H9 (cell line): ENCODE measurements around the gene MTURN. TPM values are rescaled to one million over a fixed set of nuclear protein-coding genes. Genes with fewer than 3 reads are reported as not detected.
A peak's percentile ranks its signal among the peaks of the same experiment; 100 is the strongest.

Source experiments
- DNase-seq: peaks from one replicate; pipeline ENCODE4 v3.0.0-alpha.2; 2017
- H2AFZ ChIP-seq: one replicate; pipeline ENCODE4 v1.6.1; 2013; ENCODE audit warnings: mild to moderate bottlenecking, low read length, control low read depth, moderate library complexity
- H2AK5ac ChIP-seq: 2 replicates; pipeline ENCODE4 v1.6.1; 2013; ENCODE audit warnings: low read length, control low read depth, mixed read lengths; ENCODE audit not compliant: insufficient read length
- H2BK120ac ChIP-seq: one replicate; pipeline ENCODE4 v1.6.1; 2013; ENCODE audit warnings: low read depth, mild to moderate bottlenecking, low read length, control low read depth, inconsistent platforms; ENCODE audit not compliant: poor library complexity, severe bottlenecking
- H2BK12ac ChIP-seq: 2 replicates; pipeline ENCODE4 v1.6.1; 2013; ENCODE audit warnings: low read length, control low read depth, mixed read lengths, low read depth; ENCODE audit not compliant: insufficient read length
- H2BK15ac ChIP-seq: 2 replicates; pipeline ENCODE4 v1.6.1; 2013; ENCODE audit warnings: low read depth, low read length, control low read depth
- H2BK20ac ChIP-seq: one replicate; pipeline ENCODE4 v1.6.1; 2013; ENCODE audit warnings: low read depth, mild to moderate bottlenecking, low read length, control low read depth, inconsistent platforms; ENCODE audit not compliant: poor library complexity, severe bottlenecking
- H2BK5ac ChIP-seq: 2 replicates; pipeline ENCODE4 v1.6.1; 2013; ENCODE audit warnings: low read length, control low read depth, mixed read lengths; ENCODE audit not compliant: insufficient read length
- H3K14ac ChIP-seq: 2 replicates; pipeline ENCODE4 v1.6.1; 2013; ENCODE audit warnings: low read length, control low read depth; ENCODE audit not compliant: insufficient read depth
- H3K18ac ChIP-seq: 2 replicates; pipeline ENCODE4 v1.6.1; 2013; ENCODE audit warnings: low read depth, mild to moderate bottlenecking, mixed read lengths, low read length, control low read depth; ENCODE audit not compliant: insufficient read length
- H3K23ac ChIP-seq: 2 replicates; pipeline ENCODE4 v1.6.1; 2013; ENCODE audit warnings: low read length, control low read depth, mixed read lengths, low read depth; ENCODE audit not compliant: insufficient read length
- H3K23me2 ChIP-seq: 2 replicates; pipeline ENCODE4 v1.6.1; 2013; ENCODE audit warnings: low read depth, mild to moderate bottlenecking, mixed read lengths, low read length, control low read depth; ENCODE audit not compliant: insufficient read length, poor library complexity, severe bottlenecking
- H3K27ac ChIP-seq: 2 replicates; pipeline ENCODE4 v1.5.1; 2013; ENCODE audit warnings: low read length, control low read depth, mixed read lengths, low read depth; ENCODE audit not compliant: insufficient read length
- H3K27me3 ChIP-seq: 2 replicates; pipeline ENCODE4 v1.6.1; 2013; ENCODE audit warnings: low read length, control low read depth, inconsistent platforms; ENCODE audit not compliant: insufficient read depth
- H3K4ac ChIP-seq: 2 replicates; pipeline ENCODE4 v1.6.1; 2013; ENCODE audit warnings: low read depth, mild to moderate bottlenecking, control low read depth, inconsistent platforms, low read length, moderate library complexity
- H3K4me1 ChIP-seq: 2 replicates; pipeline ENCODE4 v1.6.1; 2013; ENCODE audit warnings: low read length, control low read depth, inconsistent platforms; ENCODE audit not compliant: insufficient read depth
- H3K4me2 ChIP-seq: 2 replicates; pipeline ENCODE4 v1.6.1; 2013; ENCODE audit warnings: low read length, control low read depth, mixed read lengths; ENCODE audit not compliant: insufficient read length, insufficient read depth
- H3K56ac ChIP-seq: 2 replicates; pipeline ENCODE4 v1.6.1; 2013; ENCODE audit warnings: low read depth, mild to moderate bottlenecking, mixed read lengths, low read length, control low read depth; ENCODE audit not compliant: insufficient read length
- H3K79me1 ChIP-seq: 2 replicates; pipeline ENCODE4 v1.6.1; 2013; ENCODE audit warnings: low read depth, mild to moderate bottlenecking, moderate library complexity, low read length, control low read depth, inconsistent platforms; ENCODE audit not compliant: insufficient read depth, poor library complexity, severe bottlenecking
- H3K79me2 ChIP-seq: 2 replicates; pipeline ENCODE4 v1.6.1; 2013; ENCODE audit warnings: low read length, control low read depth, inconsistent platforms; ENCODE audit not compliant: insufficient read depth
- H3K9ac ChIP-seq: 2 replicates; pipeline ENCODE4 v1.6.1; 2013; ENCODE audit warnings: low read length, control low read depth, mixed read lengths; ENCODE audit not compliant: insufficient read length; ENCODE audit errors: extremely low read depth
- H3K9me3 ChIP-seq: one replicate; pipeline ENCODE4 v1.6.1; 2013; ENCODE audit warnings: low read depth, low read length, inconsistent platforms; ENCODE audit not compliant: control insufficient read depth
- H3T11ph ChIP-seq: one replicate; pipeline ENCODE4 v1.6.1; 2013; ENCODE audit warnings: mild to moderate bottlenecking, low read length, control low read depth, inconsistent platforms
- H4K20me1 ChIP-seq: one replicate; pipeline ENCODE4 v1.6.1; 2013; ENCODE audit not compliant: control insufficient read depth, insufficient read length, insufficient read depth
- H4K5ac ChIP-seq: 2 replicates; pipeline ENCODE4 v1.6.1; 2013; ENCODE audit warnings: low read depth, mild to moderate bottlenecking, mixed read lengths, low read length, control low read depth; ENCODE audit not compliant: insufficient read length
- H4K8ac ChIP-seq: replicated peaks from 2 replicates; pipeline ENCODE4 v1.6.1; 2013; ENCODE audit warnings: low read length, control low read depth, mixed read lengths, low read depth; ENCODE audit not compliant: insufficient read length
- H4K91ac ChIP-seq: 2 replicates; pipeline ENCODE4 v1.6.1; 2013; ENCODE audit warnings: low read depth, mild to moderate bottlenecking, moderate library complexity, mixed read lengths, low read length, control low read depth; ENCODE audit not compliant: insufficient read length
- H3K27ac Mint-ChIP-seq, 3 experiments: 2 replicates in 2 of 3; 3 replicates in 1 of 3; pipeline ENCODE4 v1.8.0; 2020 to 2021; ENCODE audit warnings: mixed read lengths in 3 of 3, mild to moderate bottlenecking in 1 of 3, moderate library complexity in 1 of 3
- H3K27me3 Mint-ChIP-seq: 2 replicates; pipeline ENCODE4 v1.8.0; 2021; ENCODE audit warnings: low read depth, mild to moderate bottlenecking, moderate library complexity, mixed read lengths
- H3K36me3 Mint-ChIP-seq, 3 experiments: 2 replicates in 2 of 3; 3 replicates in 1 of 3; pipeline ENCODE4 v1.8.0; 2020 to 2021; ENCODE audit warnings: low read depth in 3 of 3, mixed read lengths in 3 of 3; ENCODE audit not compliant: insufficient read depth in 1 of 3
- H3K4me1 Mint-ChIP-seq, 2 experiments: 2 replicates each; pipeline ENCODE4 v1.8.0; 2020; ENCODE audit warnings: mixed read lengths in 2 of 2
- H3K4me3 Mint-ChIP-seq, 2 experiments: 2 replicates in 1 of 2; 3 replicates in 1 of 2; pipeline ENCODE4 v1.8.0; 2020 to 2021; ENCODE audit warnings: mild to moderate bottlenecking in 2 of 2, mixed read lengths in 2 of 2, moderate library complexity in 1 of 2
- H3K9me3 Mint-ChIP-seq, 2 experiments: 2 replicates in 1 of 2; 3 replicates in 1 of 2; pipeline ENCODE4 v1.8.0; 2020; ENCODE audit warnings: mild to moderate bottlenecking in 2 of 2, mixed read lengths in 2 of 2, moderate library complexity in 1 of 2
- WGBS: extraction: QIAGEN DNeasy Blood & Tissue Kit; methylation state at CpG from one replicate; pipeline ENCODE4 v1.1.7; 2013; ENCODE audit warnings: missing lambda C conversion rate, low lambda C conversion rate, mixed read lengths; ENCODE audit not compliant: insufficient read length; ENCODE audit errors: extremely low coverage; 5-methylcytosine and 5-hydroxymethylcytosine counted together
- total RNA-seq: library from RNA; stranded (reverse); gene quantifications from 2 replicates; pipeline ENCODE4 v1.2.1, GENCODE V29; 2021
- TF ChIP-seq, protein P1 (sequence below): fragments of 200-600 bp; sonication (generic); conservative IDR thresholded peaks from 3 replicates; pipeline ENCODE4 v1.8.0; 2021; ENCODE audit warnings: antibody characterized with exemption, mild to moderate bottlenecking

MTURN gene
- total RNA-seq, 1 experiment from 2014 or later, result 3.4 TPM

GRCh38 chr7:30148951-30149459 lies 14.2 kb downstream of the MTURN start:
- no peaks in the 10 kb centered on the region for H3K79me1 ChIP-seq
- no peak overlapping the region for H2BK15ac ChIP-seq
- H2AFZ ChIP-seq, result no peak overlapping the region
- no peak overlapping the region for H3K4me2 ChIP-seq
- H3K79me2 ChIP-seq, result no peaks in the 10 kb centered on the region
- Mint-ChIP-seq H3K4me1 (peaks cover 0 to 5% of the 10 kb centered on the region in 2 experiments; a peak in 3 of 4 replicates), H3K27ac (peak overlapping the region in 1 of 3 experiments; percentile 57; a peak in 2 of 7 replicates), H3K36me3 (peaks cover 0 to 2% (median 0%) of the 10 kb centered on the region in 3 experiments; a peak in 1 of 7 replicates), H3K4me3 (no peak overlapping the region), H3K27me3 (no peaks in the 10 kb centered on the region), H3K9me3 (no peaks in the 10 kb centered on the region)
- no peak for DNase-seq
- H3T11ph ChIP-seq, result no peak overlapping the region
- no peak overlapping the region for H4K91ac ChIP-seq
- no peaks in the 10 kb centered on the region for H3K9me3 ChIP-seq
- whole genome bisulfite sequencing, result no CpG with 5 or more reads among the region's 13 CpGs
- no peaks in the 10 kb centered on the region for H4K20me1 ChIP-seq
- H2BK20ac ChIP-seq, result no peak overlapping the region
- TF ChIP-seq, protein P1, sequence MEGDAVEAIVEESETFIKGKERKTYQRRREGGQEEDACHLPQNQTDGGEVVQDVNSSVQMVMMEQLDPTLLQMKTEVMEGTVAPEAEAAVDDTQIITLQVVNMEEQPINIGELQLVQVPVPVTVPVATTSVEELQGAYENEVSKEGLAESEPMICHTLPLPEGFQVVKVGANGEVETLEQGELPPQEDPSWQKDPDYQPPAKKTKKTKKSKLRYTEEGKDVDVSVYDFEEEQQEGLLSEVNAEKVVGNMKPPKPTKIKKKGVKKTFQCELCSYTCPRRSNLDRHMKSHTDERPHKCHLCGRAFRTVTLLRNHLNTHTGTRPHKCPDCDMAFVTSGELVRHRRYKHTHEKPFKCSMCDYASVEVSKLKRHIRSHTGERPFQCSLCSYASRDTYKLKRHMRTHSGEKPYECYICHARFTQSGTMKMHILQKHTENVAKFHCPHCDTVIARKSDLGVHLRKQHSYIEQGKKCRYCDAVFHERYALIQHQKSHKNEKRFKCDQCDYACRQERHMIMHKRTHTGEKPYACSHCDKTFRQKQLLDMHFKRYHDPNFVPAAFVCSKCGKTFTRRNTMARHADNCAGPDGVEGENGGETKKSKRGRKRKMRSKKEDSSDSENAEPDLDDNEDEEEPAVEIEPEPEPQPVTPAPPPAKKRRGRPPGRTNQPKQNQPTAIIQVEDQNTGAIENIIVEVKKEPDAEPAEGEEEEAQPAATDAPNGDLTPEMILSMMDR, result no peak
- no peak overlapping the region for H2BK120ac ChIP-seq
- no peak overlapping the region for H3K9ac ChIP-seq
- no peak overlapping the region for H2AK5ac ChIP-seq
- H3K27ac ChIP-seq, result no peak overlapping the region
- H3K56ac ChIP-seq, result no peak overlapping the region
- no peak overlapping the region for H4K8ac ChIP-seq
- no peak overlapping the region for H2BK5ac ChIP-seq
- no peaks in the 10 kb centered on the region for H3K4me1 ChIP-seq
- H3K18ac ChIP-seq, result no peak overlapping the region
- H3K23me2 ChIP-seq, result no peaks in the 10 kb centered on the region
- no peak overlapping the region for H3K4ac ChIP-seq
- no peak overlapping the region for H3K14ac ChIP-seq
- no peak overlapping the region for H4K5ac ChIP-seq
- no peak overlapping the region for H3K23ac ChIP-seq
- no peak overlapping the region for H2BK12ac ChIP-seq
- no peaks in the 10 kb centered on the region for H3K27me3 ChIP-seq
